ENCODE measurements around the gene CEP72.

- TF ChIP-seq CTCF (IDR thresholded peaks at IDR 0.05; ENCODE audit: borderline replicate concordance, extremely low read depth, low read length, poor library complexity, severe bottlenecking) (no peak), EZH2 (IDR thresholded peaks at IDR 0.05; ENCODE audit: borderline replicate concordance, low read depth, low read length, severe bottlenecking) (no peak)
Observed at GRCh38 chr5:566636-567309, 45.4 kb upstream of the CEP72 start.
